Brain microvascular endothelial cell (primary cell): ENCODE data around the gene UCK2.

ENCODE experiments used
- DNase-seq: peaks from one replicate; pipeline ENCODE4 v3.0.0-alpha.2; 2020
- H3K27ac ChIP-seq: fragments of 250-450 bp; sonication (Bioruptor Pico); 2 replicates; pipeline ENCODE4 v1.5.1; 2020; ENCODE audit warnings: mild to moderate bottlenecking, moderate library complexity
- H3K27me3 ChIP-seq: fragments of 250-450 bp; sonication (Bioruptor Pico); replicated peaks from 2 replicates; pipeline ENCODE4 v1.5.1; 2020; ENCODE audit warnings: mild to moderate bottlenecking
- H3K36me3 ChIP-seq: fragments of 250-450 bp; sonication (Bioruptor Pico); replicated peaks from 2 replicates; pipeline ENCODE4 v1.5.1; 2020; ENCODE audit warnings: mild to moderate bottlenecking
- H3K4me3 ChIP-seq: 2 replicates; pipeline ENCODE4 v1.5.1; 2011; ENCODE audit warnings: low read depth, mild to moderate bottlenecking, control low read depth, low read length, moderate library complexity
- in situ Hi-C: cut with HindIII; loops from 2 replicates; pipeline ENCODE4 v1.10.0; 2017; ENCODE audit warnings: low sequenced_read_pairs, low pct_ligation_motif_present
- TF ChIP-seq, protein P1 (sequence below): IDR thresholded peaks from 2 replicates; pipeline ENCODE4 v1.5.1; 2011; ENCODE audit warnings: low read depth, mild to moderate bottlenecking, moderate library complexity, low read length, control low read depth, inconsistent platforms; ENCODE audit errors: missing control alignments

The UCK2 gene

DNA sequence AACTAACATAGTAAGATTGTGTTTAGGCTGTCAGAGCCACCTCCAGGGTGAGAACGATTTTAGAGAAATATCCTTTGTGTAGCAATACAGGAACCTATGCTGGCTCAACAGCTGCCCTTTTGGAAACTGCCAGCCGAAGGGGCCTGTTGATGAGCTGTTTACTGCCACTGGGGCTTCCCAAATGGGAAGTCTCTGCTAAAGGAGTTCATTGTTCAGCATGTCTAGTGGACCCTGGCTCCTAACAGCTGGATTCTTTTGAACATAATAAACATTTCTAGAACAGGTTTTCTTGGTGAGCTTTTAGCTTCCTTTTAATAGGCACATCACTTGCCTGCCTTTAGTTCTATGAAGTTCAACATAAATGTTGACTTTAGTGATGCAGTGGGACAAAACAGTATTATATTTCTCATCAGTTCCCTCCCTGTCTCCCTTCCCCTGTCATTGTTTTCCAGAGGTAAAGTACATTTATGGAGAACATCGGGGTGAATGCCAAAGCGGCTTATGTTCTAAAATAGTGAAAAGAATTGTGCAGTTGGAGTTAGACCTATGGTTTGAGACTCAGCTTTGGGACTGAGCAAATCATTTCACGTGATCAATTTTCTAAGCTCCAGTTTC, 57.4 kb downstream of the UCK2 start:
- Histone ChIP-seq H3K4me3 (no peak overlapping the region), H3K27ac (no peak overlapping the region), H3K36me3 (no peaks in the 10 kb centered on the region), H3K27me3 (no peaks in the 10 kb centered on the region)
- TF ChIP-seq, protein P1, sequence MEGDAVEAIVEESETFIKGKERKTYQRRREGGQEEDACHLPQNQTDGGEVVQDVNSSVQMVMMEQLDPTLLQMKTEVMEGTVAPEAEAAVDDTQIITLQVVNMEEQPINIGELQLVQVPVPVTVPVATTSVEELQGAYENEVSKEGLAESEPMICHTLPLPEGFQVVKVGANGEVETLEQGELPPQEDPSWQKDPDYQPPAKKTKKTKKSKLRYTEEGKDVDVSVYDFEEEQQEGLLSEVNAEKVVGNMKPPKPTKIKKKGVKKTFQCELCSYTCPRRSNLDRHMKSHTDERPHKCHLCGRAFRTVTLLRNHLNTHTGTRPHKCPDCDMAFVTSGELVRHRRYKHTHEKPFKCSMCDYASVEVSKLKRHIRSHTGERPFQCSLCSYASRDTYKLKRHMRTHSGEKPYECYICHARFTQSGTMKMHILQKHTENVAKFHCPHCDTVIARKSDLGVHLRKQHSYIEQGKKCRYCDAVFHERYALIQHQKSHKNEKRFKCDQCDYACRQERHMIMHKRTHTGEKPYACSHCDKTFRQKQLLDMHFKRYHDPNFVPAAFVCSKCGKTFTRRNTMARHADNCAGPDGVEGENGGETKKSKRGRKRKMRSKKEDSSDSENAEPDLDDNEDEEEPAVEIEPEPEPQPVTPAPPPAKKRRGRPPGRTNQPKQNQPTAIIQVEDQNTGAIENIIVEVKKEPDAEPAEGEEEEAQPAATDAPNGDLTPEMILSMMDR: no peak
- DNase-seq: no peak
- in situ Hi-C loops: no loop called here

DNA sequence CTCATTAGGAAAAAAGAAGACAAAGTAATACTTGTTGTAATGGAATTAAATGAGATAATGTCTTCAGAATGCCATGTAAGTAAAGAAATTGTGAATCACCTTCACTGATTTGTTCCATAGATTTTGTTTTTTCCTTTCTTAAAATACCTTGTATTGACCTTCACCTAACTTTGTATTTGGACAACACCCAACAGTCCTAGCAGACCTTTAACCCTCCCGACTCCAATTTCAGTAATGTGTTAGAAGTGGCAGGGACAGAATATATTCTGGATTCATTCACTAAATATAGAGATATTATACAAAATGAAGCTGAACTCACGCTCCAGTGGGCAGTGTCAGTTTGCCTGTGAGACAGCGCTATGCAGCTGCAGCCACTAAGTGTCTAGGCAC, 57.9 kb downstream of the UCK2 start:
- no peak for DNase-seq
- Histone ChIP-seq H3K36me3 (no peaks in the 10 kb centered on the region), H3K27ac (no peak overlapping the region), H3K4me3 (no peak overlapping the region), H3K27me3 (no peaks in the 10 kb centered on the region)
- in situ Hi-C loops: no loop called here
- TF ChIP-seq, protein P1: no peak

DNA sequence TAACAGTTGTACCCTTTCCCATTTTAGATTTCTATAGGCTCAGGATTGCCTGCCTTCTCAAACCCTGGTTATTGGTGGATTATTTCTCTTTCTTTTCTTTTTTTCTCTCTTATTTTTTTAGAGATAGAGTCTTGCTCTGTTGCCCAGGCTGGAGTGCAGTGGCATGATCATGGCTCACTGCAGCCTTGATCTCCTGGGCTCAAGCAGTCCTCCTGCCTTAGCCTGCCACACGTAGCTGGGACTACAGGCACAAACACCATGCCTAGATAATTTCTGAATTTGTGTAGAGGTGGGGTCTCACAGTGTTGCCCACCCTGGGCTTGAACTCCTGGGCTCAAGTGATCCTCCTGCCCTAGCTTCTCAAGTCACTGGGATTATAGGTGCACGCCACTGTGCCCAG, 58.8 kb downstream of the UCK2 start:
- Histone ChIP-seq H3K27ac (no peak overlapping the region), H3K36me3 (peaks cover under 1% of the 10 kb centered on the region), H3K4me3 (no peak overlapping the region), H3K27me3 (no peaks in the 10 kb centered on the region)
- TF ChIP-seq, protein P1: no peak
- DNase-seq: no peak
- in situ Hi-C loops: no loop called here

DNA sequence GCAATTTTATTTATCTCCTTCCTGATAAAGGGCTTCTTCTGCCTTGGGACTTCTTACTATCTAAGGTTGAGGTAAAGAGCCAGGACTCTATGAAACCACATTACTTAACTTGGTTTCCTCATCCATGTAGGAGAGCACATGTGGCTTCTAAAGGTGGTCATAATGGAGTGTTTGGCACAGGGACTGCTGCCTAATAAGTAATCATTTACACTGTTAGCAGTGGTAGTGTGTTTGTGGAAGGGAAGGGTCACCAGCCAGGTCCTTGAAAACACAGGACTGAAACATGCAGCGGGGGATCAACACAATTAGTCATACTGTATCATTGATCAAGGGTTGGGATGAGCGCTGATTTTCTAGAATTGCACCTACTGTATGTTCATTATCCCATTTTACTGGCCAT, 59.6 kb downstream of the UCK2 start:
- H3K4me3 ChIP-seq: no peak overlapping the region
- TF ChIP-seq, protein P1: no peak
- H3K27me3 ChIP-seq: no peaks in the 10 kb centered on the region
- no peak overlapping the region for H3K27ac ChIP-seq
- DNase-seq: no peak
- in situ Hi-C loops: no loop called here
- H3K36me3 ChIP-seq: peaks cover 8% of the 10 kb centered on the region

DNA sequence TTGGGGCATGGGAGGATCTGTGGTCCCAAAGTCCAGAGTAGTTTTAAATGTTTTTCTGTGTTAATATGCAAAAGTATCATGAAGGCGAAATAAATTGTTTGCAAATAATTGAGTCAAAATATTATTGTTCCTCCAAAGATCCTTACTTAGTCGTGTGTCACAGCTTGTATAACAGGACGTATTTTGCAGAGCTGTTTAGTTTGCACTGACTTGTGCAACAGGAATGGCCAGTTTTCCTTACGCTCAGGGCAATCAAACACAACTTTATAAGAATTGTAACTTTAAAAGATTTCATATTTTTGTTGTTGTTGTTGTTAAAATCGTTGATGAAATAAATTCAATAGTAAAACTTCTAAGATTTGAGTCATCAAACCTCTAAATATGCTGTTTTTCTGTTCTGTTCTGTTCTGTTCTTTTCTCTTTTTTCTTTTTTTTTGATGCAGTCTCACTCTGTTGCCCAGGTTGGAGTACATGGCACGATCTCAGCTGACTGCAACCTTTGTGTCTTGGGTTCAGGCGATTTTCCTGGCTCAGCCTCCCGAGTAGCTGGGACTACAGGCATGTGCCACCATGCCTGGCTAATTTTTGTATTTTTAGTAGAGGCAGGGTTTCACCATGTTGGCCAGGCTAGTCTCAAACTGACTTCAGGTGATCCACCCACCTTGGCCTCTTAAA, 60.6 kb downstream of the UCK2 start:
- Histone ChIP-seq H3K27me3 (no peaks in the 10 kb centered on the region), H3K4me3 (no peak overlapping the region), H3K27ac (no peak overlapping the region), H3K36me3 (peaks cover 15% of the 10 kb centered on the region)
- in situ Hi-C loops: no loop called here
- DNase-seq: no peak
- TF ChIP-seq, protein P1: no peak

DNA sequence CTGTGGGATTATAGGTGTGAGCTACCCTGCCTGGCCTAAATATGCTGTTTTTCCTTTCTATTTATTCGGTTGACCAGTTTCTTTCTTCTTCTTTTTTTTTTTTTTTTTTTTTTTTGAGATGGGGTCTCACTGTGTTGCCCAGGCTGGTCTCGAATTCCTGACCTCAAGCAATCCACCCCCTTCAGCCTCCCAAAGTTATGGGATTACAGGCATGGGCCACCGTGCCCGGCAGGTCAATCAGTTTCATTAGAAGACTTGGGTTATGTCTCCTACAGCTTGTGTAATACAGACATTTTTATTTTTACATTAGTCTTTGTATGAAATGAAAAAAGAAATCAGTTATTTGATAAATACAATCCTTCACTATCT, 61.1 kb downstream of the UCK2 start:
- H3K27ac ChIP-seq: no peak overlapping the region
- H3K4me3 ChIP-seq: no peak overlapping the region
- no peaks in the 10 kb centered on the region for H3K27me3 ChIP-seq
- in situ Hi-C loops: no loop called here
- TF ChIP-seq, protein P1: no peak
- DNase-seq: no peak
- peaks cover 15% of the 10 kb centered on the region for H3K36me3 ChIP-seq
